IMR-90 (cell line): ENCODE data around the gene FBLN1. TPM values are rescaled to one million over a fixed set of nuclear protein-coding genes. Genes with fewer than 3 reads are reported as not detected.

Experiments
- ATAC-seq: fragments of 200-7000 bp; cut with Tn5 transposase; 2 replicates; pipeline ENCODE4 v1.9.1; 2020; ENCODE audit warnings: low read depth, mild to moderate bottlenecking, moderate library complexity
- BruUV-seq: library from RNA; stranded (reverse); fragments of 400-500 nt; replicated peaks from 2 replicates; lab custom pipeline; 2021; lab: Mats Ljungman, UMichigan
- CTCF ChIA-PET: fragments of 300-600 bp; formaldehyde crosslinking; extraction: SDS; loops from one replicate; lab custom pipeline; 2021; ENCODE audit warnings: antibody characterized with exemption; lab: Yijun Ruan, JAX
- POLR2A ChIA-PET: fragments of 300-600 bp; sonication (Branson Sonifier 250); formaldehyde crosslinking; loops from one replicate; lab custom pipeline; 2022; ENCODE audit warnings: antibody characterized with exemption; ENCODE audit not compliant: unreplicated experiment; lab: Charles Lee
- DNase-seq: peaks from one replicate; pipeline ENCODE4 v3.0.0; 2013
- H2AFZ ChIP-seq: replicated peaks from 2 replicates; pipeline ENCODE3; 2013; ENCODE audit warnings: low read length, mild to moderate bottlenecking; ENCODE audit not compliant: poor library complexity
- H2AK5ac ChIP-seq: 2 replicates; pipeline ENCODE4 v1.6.1; 2013; ENCODE audit warnings: low read depth, low read length, inconsistent platforms
- H2AK9ac ChIP-seq: replicated peaks from 2 replicates; pipeline ENCODE3; 2013; ENCODE audit warnings: mild to moderate bottlenecking, low read depth, low read length, moderate library complexity; ENCODE audit not compliant: poor library complexity
- H2BK120ac ChIP-seq: 2 replicates; pipeline ENCODE4 v1.6.1; 2013; ENCODE audit warnings: low read depth, low read length, inconsistent platforms
- H2BK15ac ChIP-seq: 3 replicates; pipeline ENCODE4 v1.6.1; 2013; ENCODE audit warnings: low read depth, low read length, inconsistent platforms
- H2BK20ac ChIP-seq: 2 replicates; pipeline ENCODE4 v1.6.1; 2013; ENCODE audit warnings: low read depth, mild to moderate bottlenecking, inconsistent platforms, low read length, moderate library complexity
- H2BK5ac ChIP-seq: 2 replicates; pipeline ENCODE4 v1.6.1; 2013; ENCODE audit warnings: mild to moderate bottlenecking, low read depth, low read length, inconsistent platforms; ENCODE audit not compliant: poor library complexity, severe bottlenecking
- H3K14ac ChIP-seq: replicated peaks from 2 replicates; pipeline ENCODE4 v1.6.1; 2013; ENCODE audit warnings: low read depth, low read length, inconsistent platforms
- H3K18ac ChIP-seq: 2 replicates; pipeline ENCODE4 v1.6.1; 2013; ENCODE audit warnings: low read depth, low read length, control low read depth
- H3K23ac ChIP-seq: 2 replicates; pipeline ENCODE4 v1.6.1; 2013; ENCODE audit warnings: low read depth, low read length, inconsistent platforms
- H3K27ac ChIP-seq: 2 replicates; pipeline ENCODE4 v1.5.1; 2013; ENCODE audit warnings: mild to moderate bottlenecking, control low read depth, low read length; ENCODE audit not compliant: insufficient read depth
- H3K27me3 ChIP-seq: 2 replicates; pipeline ENCODE4 v1.6.1; 2013; ENCODE audit warnings: low read length; ENCODE audit not compliant: control insufficient read depth, insufficient read depth
- H3K36me3 ChIP-seq: 2 replicates; pipeline ENCODE4 v1.6.1; 2013; ENCODE audit warnings: low read length, mixed read lengths; ENCODE audit not compliant: control insufficient read depth, insufficient read depth
- H3K4ac ChIP-seq: 2 replicates; pipeline ENCODE4 v1.6.1; 2013; ENCODE audit warnings: low read depth, low read length, inconsistent platforms
- H3K4me1 ChIP-seq: 2 replicates; pipeline ENCODE4 v1.6.1; 2013; ENCODE audit warnings: low read length, mixed read lengths; ENCODE audit not compliant: control insufficient read depth, insufficient read depth
- H3K4me2 ChIP-seq: 2 replicates; pipeline ENCODE4 v1.6.1; 2013; ENCODE audit warnings: low read depth, mild to moderate bottlenecking, control low read depth, low read length, moderate library complexity
- H3K4me3 ChIP-seq: 2 replicates; pipeline ENCODE4 v1.5.1; 2013; ENCODE audit warnings: low read depth, mild to moderate bottlenecking, control low read depth, low read length, moderate library complexity; ENCODE audit not compliant: insufficient read depth
- H3K56ac ChIP-seq: 2 replicates; pipeline ENCODE4 v1.6.1; 2013; ENCODE audit warnings: low read length, inconsistent platforms; ENCODE audit not compliant: insufficient read depth; ENCODE audit errors: extremely low read depth
- H3K79me1 ChIP-seq, 2 experiments: 2 replicates each; pipeline ENCODE4 v1.6.1; 2013; ENCODE audit warnings: low read length in 2 of 2, inconsistent platforms in 1 of 2, low read depth in 1 of 2
- H3K9ac ChIP-seq: 2 replicates; pipeline ENCODE4 v1.6.1; 2013; ENCODE audit warnings: low read depth, low read length, control low read depth
- H3K9me1 ChIP-seq: 2 replicates; pipeline ENCODE4 v1.6.1; 2013; ENCODE audit warnings: low read length, inconsistent platforms; ENCODE audit not compliant: insufficient read depth
- H3K9me3 ChIP-seq: 2 replicates; pipeline ENCODE4 v1.6.1; 2013; ENCODE audit warnings: low read length; ENCODE audit not compliant: control insufficient read depth, insufficient read depth
- H4K20me1 ChIP-seq: 2 replicates; pipeline ENCODE4 v1.6.1; 2013; ENCODE audit warnings: low read length, inconsistent platforms; ENCODE audit not compliant: insufficient read depth
- H4K5ac ChIP-seq: 2 replicates; pipeline ENCODE4 v1.6.1; 2013; ENCODE audit warnings: mild to moderate bottlenecking, low read depth, low read length, control low read depth
- H4K8ac ChIP-seq, 2 experiments: 2 replicates each; pipeline ENCODE4 v1.6.1; 2013; ENCODE audit warnings: low read depth in 2 of 2, low read length in 2 of 2, control low read depth in 1 of 2, inconsistent platforms in 1 of 2
- H4K91ac ChIP-seq: 2 replicates; pipeline ENCODE4 v1.6.1; 2013; ENCODE audit warnings: low read depth, low read length, inconsistent platforms; ENCODE audit not compliant: insufficient read depth
- NFE2L2 ChIP-seq: fragments of 150-350 bp; IDR thresholded peaks from 2 replicates; pipeline ENCODE4 v1.6.1; 2016; ENCODE audit warnings: low read depth, mild to moderate bottlenecking, low read length
- WGBS, 2 experiments: methylation state at CpG; one replicate each; pipeline versions ENCODE4 v1.1.5 to v1.1.7; 2013; ENCODE audit warnings: missing lambda C conversion rate in 2 of 2; ENCODE audit not compliant: insufficient read length in 1 of 2; ENCODE audit errors: extremely low coverage in 2 of 2; 5-methylcytosine and 5-hydroxymethylcytosine counted together
- dilution Hi-C: fragments of 300-500 bp; cut with HindIII; formaldehyde crosslinking; loops from one replicate; pipeline ENCODE4 v1.14.3; 2018; ENCODE audit warnings: low sequenced_read_pairs; ENCODE audit not compliant: unreplicated experiment
- in situ Hi-C: fragments of 300-500 bp; cut with MboI; formaldehyde crosslinking; loops from 3 replicates; pipeline ENCODE4 v1.14.3; 2019; ENCODE audit warnings: low sequenced_read_pairs, inconsistent platforms, mixed read lengths
- intact Hi-C: fragments of 100-400 bp; cut with micrococcal nuclease; formaldehyde crosslinking; loops from 2 replicates; pipeline ENCODE4 v1.10.0; 2022
- polyA plus RNA-seq, 3 experiments: library from polyadenylated mRNA; depleted of rRNA; stranded (reverse); fragments of >200 nt; gene quantifications; 2 replicates each; pipeline ENCODE4 v1.2.3, GENCODE V29; 2012; ENCODE audit warnings: low replicate concordance in 1 of 3
- total RNA-seq: library from RNA; depleted of rRNA; stranded (reverse); fragments of >200 nt; gene quantifications from 2 replicates; pipeline ENCODE4 v1.2.3, GENCODE V29; 2012

The FBLN1 gene
- total and polyA plus RNA-seq, 2 of the 4 experiments (the other 2 are of a cell fraction): 11.3 to 87.9 TPM

- ChIA-PET CTCF (no interaction called here), POLR2A (interaction anchor here (0.7 kb wide), 1 partner anchor 88 kb away, joined by 3 read pairs; no protein-coding TSS in a partner anchor)
- H3K27me3 ChIP-seq: no peaks in the 10 kb centered on the region
- H3K9me3 ChIP-seq: no peaks in the 10 kb centered on the region
- ATAC-seq (peak; percentile 71), DNase-seq (peak; percentile 71)
- peak overlapping the region; percentile 68 for H2BK120ac ChIP-seq
- H2BK5ac ChIP-seq: no peak overlapping the region
- H3K14ac ChIP-seq: 0 out of 2 replicates have a peak overlapping the region, but pooled peaks have one; percentile 19
- no peak overlapping the region for H4K91ac ChIP-seq
- no peaks in the 10 kb centered on the region for H3K36me3 ChIP-seq
- no peak overlapping the region for H2AK9ac ChIP-seq
- H3K27ac ChIP-seq: peak overlapping the region; percentile 42; the same call in 1 of the 2 replicates
- H4K20me1 ChIP-seq: no peaks in the 10 kb centered on the region
- H3K4me2 ChIP-seq: no peak overlapping the region
- dilution Hi-C loops (no loop called here), intact Hi-C loops (no loop called here), in situ Hi-C loops (no loop called here)
- 0 out of 2 replicates have a peak, but pooled peaks cover 3% of the 10 kb centered on the region for H3K9me1 ChIP-seq
- BruUV-seq: no TSS peak
- no peak overlapping the region for H3K23ac ChIP-seq
- 0 out of 2 replicates have a peak overlapping the region, but pooled peaks have one; percentile 34 for H2BK20ac ChIP-seq
- no peak overlapping the region for H3K56ac ChIP-seq
- H3K4ac ChIP-seq: peak overlapping the region; percentile 19; the same call in 1 of the 2 replicates
- H4K5ac ChIP-seq: peak overlapping the region; percentile 70; the same call in 1 of the 2 replicates
- H2BK15ac ChIP-seq: no peak overlapping the region
- no CpG with 5 or more reads among the region's 14 CpGs for WGBS, 2 experiments
- H2AFZ ChIP-seq: peak overlapping the region; percentile 48
- H2AK5ac ChIP-seq: no peak overlapping the region; the same call in 1 of the 2 replicates
- no peak overlapping the region; the same call in 1 of the 2 replicates for H3K9ac ChIP-seq
- no peaks in the 10 kb centered on the region for H3K79me1 ChIP-seq
- peak overlapping the region; percentile 34; the same call in 1 of the 2 replicates for H3K18ac ChIP-seq
- peak overlapping the region in 1 of 2 experiments; percentile 36; a peak in 1 of 4 replicates for H4K8ac ChIP-seq
- peaks cover 5% of the 10 kb centered on the region; the same call in 1 of the 2 replicates for H3K4me1 ChIP-seq
- no peak overlapping the region for H3K4me3 ChIP-seq
- TF ChIP-seq NFE2L2: no peak
These were observed 42.2 kb upstream of the FBLN1 start for GRCh38 chr22:45460288-45461109.
